Mammary epithelial cell (primary cell): ENCODE measurements around the gene TLE5.

Experiments used
- CTCF ChIP-seq, 2 donors: IDR thresholded peaks in 1 of 2; conservative IDR thresholded peaks in 1 of 2; 2 replicates each; pipeline ENCODE4 v1.5.1; 2011 to 2012; ENCODE audit warnings: inconsistent platforms in 2 of 2, low read length in 2 of 2, mild to moderate bottlenecking in 2 of 2, control low read depth in 1 of 2, low read depth in 1 of 2; ENCODE audit not compliant: insufficient read depth in 1 of 2; ENCODE audit errors: extremely low read depth in 1 of 2
- EZH2 ChIP-seq: IDR thresholded peaks from 2 replicates; pipeline ENCODE4 v1.6.1; 2012; ENCODE audit warnings: low read length, inconsistent platforms, borderline replicate concordance

GRCh38 chr19:3098515-3099346 is 36.4 kb upstream of the TLE5 start:
- TF ChIP-seq CTCF (conservative IDR thresholded peaks at IDR 0.05 in 1 of 2, IDR thresholded peaks at IDR 0.05 in 1 of 2; ENCODE audit: extremely low read depth in 1 of 2, insufficient read depth in 1 of 2, low read depth in 1 of 2, low read length in 2 of 2): no peak
- no peak for TF ChIP-seq EZH2
